Stomach (tissue), 4 donors: ENCODE data around the gene ENTPD6.

Experiments
- CTCF ChIP-seq, 7 experiments: fragments of 450-650 bp in 4 of 7; fragments of 200-600 bp in 3 of 7; sonication (generic) in 3 of 7; IDR thresholded peaks; one replicate each; pipeline ENCODE4 v1.5.1; 2016 to 2019; ENCODE audit warnings: antibody characterized with exemption in 7 of 7, control low read depth in 2 of 7, mild to moderate bottlenecking in 1 of 7
- POLR2A ChIP-seq, 4 donors: fragments of 450-650 bp; IDR thresholded peaks; one replicate each; pipeline ENCODE4 v1.6.1; 2016; ENCODE audit warnings: antibody characterized with exemption in 4 of 4, control low read depth in 2 of 4, mild to moderate bottlenecking in 1 of 4, moderate library complexity in 1 of 4

- TF ChIP-seq POLR2A (IDR thresholded peaks at IDR 0.05) (no peak), CTCF (IDR thresholded peaks at IDR 0.05) (no peak)
Observed at GRCh38 chr20:25230166-25230831, 34.8 kb downstream of the ENTPD6 start.
